GOT3 (cell line): Measurements from ENCODE around the gene SFRP5.
A peak's percentile ranks its signal among the peaks of the same experiment; 100 is the strongest.

Experiments used
- DNase-seq: peaks from one replicate; lab custom pipeline; 2025; ENCODE audit warnings: mixed read lengths; lab: John Stamatoyannopoulos, UW

SFRP5 gene

GRCh38 chr10:97736902-97737769 is 34.7 kb downstream of the SFRP5 start, which contains the start of gene ZFYVE27:
TSS of gene ZFYVE27 (plus strand) at chr10:97737128. CDS start at chr10:97738478, 1,350 bp downstream.
- peak; percentile 82 for DNase-seq

DNA sequence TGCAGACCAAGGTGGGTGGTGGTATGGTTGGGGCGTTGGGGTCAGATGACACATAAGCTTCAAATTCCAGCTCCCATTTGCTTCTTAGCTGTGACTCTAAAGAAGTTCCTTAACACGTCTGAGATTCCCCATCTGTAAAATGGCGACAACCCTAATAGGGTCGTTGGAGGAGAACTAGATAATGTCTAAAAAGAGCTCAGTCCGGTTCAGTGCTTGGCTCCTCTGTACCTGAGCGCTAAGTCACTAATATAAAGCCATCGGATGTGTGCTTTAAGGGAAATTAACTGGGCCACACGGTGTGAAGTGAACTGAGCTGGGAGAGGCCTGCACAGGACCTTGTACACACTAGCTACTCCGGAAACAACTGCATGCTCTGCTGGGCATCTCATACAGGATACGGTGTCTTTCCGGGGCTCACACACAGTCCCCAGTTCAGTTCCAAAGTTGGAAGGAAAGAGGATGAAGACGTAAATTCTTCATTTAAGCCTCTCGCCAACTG is 35.3 kb downstream of the SFRP5 start:
- no peak for DNase-seq

DNA sequence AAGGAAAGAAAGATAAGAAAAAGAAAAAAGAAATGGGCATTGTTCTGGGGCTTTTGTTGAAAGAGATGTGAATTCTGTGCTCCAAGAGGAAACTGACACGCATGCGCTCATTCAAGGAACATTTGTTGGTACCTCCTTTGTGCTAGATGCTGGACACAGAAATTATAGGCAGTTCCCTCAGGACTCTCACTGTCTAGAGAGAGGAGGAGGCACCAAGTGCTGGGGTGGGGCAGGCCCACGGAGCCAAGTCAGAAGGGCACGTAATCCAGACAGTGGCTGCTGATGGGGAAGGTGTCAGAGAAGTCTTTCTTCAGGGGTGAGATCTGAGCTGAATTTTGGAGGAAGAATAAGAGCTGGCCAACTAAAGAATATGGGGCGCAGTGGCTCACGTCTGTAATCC is 37.8 kb downstream of the SFRP5 start:
- no peak for DNase-seq

DNA sequence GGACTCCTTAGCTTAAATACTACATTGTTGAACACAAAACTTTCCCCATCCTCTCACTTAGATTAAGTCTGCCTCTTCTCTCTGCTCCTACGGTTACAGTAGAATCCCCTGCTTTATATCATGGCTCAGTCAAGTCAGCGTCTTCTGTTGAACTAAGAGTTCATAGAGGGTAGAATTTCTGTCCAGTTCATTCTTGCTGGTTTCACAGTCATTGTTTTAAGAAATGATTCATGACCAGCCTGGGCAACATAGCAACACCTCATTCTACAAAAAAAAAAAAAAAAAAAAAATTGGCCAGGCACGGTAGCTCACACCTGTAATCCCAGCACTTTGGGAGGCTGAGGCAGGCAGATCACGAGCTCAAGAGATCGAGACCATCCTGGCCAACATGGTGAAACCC is 38.5 kb downstream of the SFRP5 start:
- DNase-seq = no peak

DNA sequence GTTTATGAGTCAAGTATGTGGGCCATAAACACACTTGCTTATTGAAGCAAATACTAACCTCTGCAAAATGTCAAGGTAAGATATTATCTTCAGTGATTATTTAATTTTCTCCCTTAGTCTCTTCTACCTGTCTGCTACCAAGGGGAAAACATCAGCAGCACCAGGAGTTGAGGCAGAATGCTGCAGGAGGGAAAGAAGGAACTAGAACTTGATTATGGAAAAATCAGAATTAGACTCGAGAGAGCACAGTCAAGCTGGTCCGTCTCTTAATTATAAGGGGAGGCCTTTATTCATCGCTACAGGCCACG is 39.8 kb downstream of the SFRP5 start:
- DNase-seq = no peak

DNA sequence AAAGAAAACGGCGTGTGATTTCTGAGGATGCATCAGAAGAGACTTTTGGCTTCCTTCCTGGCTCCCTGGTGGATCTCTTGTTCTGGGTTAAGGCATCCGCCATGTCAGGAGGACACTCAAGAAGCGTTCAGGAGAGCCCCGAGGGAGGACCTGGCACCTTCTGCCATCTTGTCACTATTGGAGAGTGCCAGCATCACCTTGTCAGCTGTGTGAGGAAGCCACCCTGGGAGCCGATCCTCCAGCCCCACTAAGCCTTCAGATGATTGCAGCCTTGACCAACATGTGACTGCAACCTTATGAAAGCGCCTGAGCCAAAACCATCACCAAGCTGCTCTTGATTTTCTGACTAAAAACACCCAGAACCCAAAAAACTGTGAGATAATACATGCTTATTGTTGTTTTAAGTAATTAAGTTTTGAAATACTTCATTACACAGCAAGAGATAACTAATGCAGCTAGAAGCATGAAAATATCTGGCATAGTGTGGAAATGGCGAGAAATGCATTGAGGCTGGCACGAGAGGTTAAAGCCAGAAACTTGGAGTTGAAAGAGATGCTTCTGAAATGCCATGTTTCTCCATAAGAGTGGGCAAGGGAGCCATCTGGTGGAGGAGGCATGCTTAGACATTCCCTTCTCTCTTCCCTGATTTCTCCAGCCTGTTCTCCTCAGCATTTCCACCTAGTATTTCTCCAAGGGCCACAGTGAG is 40.3 kb downstream of the SFRP5 start:
- DNase-seq = peak; percentile 9

GRCh38 chr10:97729014-97729413 is 42.8 kb downstream of the SFRP5 start:
- no peak for DNase-seq

DNA sequence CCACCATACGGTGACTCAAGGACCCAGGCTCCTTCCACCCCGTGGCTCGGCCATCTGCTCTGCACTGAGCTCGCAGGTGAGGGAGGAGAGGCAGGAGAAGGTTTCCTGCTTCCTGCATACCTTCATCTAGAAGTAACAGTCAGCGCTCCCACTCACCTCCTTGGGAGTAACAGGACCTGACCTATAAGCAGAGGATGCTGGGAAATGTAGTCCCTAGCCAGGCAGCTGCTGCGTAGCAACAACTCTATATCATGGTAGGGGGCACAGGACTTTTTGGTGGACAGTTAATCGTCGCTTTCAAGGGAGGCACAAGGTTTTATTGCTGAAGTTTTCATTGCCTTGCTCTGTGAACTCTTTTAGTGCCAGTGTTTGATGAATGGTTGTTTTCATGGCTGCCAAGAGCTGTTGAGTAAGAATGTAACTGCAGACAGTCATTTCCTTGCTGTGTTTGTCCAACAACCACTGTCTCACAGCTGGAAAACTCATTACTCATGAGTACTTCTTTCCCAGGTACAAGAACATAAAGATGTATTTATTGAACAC is 45.1 kb downstream of the SFRP5 start:
- DNase-seq = no peak

GRCh38 chr10:97724341-97724941 is 47.4 kb downstream of the SFRP5 start:
- no peak for DNase-seq

DNA sequence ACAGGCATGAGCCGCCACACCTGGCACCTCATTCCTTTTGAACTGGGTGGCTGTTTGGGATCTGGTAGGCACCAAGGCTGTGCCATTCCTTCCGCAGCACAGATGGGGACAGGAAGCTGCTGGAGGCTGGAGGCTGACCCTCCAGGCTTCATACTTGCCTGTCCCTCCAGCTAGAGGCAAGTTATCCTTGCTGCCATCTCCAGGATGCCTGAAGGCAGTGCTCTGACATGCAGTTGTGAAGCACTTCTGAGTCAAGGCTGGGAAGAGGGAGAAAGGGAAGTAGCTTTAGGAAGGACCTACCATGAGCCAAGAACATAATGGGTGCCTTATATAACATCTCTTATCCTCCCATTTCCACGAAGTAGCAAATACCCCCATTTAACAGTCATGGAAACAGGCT is 48.8 kb downstream of the SFRP5 start:
- no peak for DNase-seq

DNA sequence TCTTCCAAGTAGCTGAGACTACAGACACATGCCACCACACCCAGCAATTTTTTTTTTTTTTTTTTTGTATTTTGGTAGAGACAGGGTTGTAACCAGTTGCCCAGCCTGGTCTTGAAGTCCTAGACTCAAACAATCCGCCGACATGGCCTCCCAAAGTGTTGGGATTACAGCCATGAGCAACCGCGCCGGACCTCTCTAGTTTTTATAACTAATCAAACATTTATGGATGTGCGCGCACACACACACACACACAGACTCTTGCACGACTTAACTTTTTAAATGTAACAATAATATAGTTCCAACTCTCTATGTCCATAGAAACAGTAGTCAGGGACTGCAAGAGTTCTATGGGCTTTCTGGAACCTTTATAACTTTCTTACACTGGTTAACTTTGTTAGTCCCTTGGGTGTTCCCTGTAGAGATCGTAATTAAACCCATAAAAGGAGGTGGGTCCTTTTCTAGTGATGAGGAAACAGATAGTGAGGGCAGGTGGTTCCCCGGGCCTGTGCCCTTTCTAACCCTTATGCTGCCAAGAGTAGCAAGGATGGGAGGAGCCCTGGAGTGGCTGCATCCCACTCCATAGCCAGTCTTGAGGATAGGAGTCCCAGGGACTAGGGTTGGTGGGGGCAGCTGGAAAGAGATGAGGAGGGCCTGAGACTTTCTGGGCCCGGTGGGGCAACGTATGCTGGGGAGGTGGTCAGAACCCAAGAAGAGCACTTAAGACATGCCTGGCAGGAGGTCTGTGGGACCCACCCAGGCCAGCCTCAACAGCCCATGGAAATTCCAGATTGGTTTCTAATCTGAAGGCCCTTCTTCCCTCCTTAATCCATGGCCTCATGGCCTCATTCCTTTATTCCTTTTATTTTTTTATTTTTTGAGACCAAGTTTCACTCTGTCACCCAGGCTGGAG is 49.7 kb downstream of the SFRP5 start:
- no peak for DNase-seq

GRCh38 chr10:97719602-97720001 is 52.2 kb downstream of the SFRP5 start:
- DNase-seq = no peak

GRCh38 chr10:97718659-97719142 is 53.1 kb downstream of the SFRP5 start:
- DNase-seq = no peak

GRCh38 chr10:97718178-97718577 is 53.6 kb downstream of the SFRP5 start:
- DNase-seq = no peak

DNA sequence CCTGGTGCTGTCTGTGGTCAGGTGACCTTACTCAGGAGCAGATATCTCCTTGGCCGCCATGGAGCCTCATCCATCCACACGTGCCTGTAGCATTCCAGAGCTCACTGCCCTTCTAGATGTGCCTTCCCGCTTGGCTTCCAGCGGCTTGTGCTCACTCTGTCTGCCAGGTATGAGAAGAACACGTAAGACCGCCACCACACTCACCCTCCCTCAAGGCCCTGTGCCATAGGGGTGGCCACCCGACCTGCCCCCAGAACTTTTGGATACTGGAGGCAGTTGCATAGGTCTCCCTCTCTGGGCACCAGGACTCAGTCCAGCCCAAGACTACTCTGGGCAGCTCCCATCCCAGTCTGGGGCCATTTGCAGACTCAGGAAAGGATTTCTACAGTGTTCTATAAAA is 54.2 kb downstream of the SFRP5 start:
- DNase-seq = no peak
